Activated CD4-positive, alpha-beta T cell treated with anti-CD3 and anti-CD28 coated beads, Interleukin-2, amount 50 U/mL, for 16 hours (primary cell): ENCODE results near the gene ATP8A2.

ENCODE experiments used
- DNase-seq: peaks from one replicate; pipeline ENCODE4 v3.0.0-alpha.2; 2020

The ATP8A2 gene

GRCh38 chr13:25689539-25689938, 317.8 kb downstream of the ATP8A2 start:
- DNase-seq = no peak

GRCh38 chr13:25690582-25690981, 318.8 kb downstream of the ATP8A2 start:
- no peak for DNase-seq

DNA sequence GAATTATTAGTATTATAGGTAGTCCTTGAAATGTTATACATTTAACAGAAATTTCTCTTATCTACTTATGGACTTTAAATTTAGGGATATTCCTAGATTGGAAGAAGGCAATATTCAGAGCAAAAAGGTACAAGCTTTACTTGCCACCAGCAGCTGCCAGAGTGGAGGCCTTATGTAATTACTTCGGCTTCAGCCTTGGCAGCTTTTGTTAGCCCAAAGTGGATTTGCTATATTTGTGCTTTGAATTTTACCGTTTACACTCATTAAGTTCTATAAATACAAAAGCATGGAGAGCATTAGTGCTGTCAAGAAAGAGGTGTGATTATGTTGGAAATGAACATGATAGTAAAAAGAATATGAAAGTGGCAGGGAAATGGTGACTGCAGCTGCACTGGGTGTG, 319.9 kb downstream of the ATP8A2 start:
- no peak for DNase-seq

DNA sequence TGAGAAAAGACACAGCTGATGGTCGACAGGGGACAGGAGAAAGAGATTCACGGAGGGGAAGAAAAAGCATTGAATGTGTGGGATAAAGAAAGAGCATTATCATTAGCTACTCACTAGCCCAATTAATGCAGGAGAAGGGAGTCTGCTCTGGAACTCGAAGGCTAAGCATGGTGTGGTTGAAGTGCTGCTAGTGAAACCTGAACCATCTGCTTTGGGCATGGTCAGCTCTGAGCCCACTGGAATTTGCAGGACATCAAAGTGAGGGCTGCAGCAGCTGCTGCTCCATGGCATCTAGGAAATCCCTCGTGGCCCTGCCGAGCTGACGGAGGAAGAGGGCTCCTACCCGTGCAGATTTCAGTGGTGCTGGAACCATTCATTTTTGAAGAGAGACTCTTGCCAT, 320.3 kb downstream of the ATP8A2 start:
- no peak for DNase-seq

GRCh38 chr13:25699056-25699455, 327.3 kb downstream of the ATP8A2 start:
- no peak for DNase-seq

GRCh38 chr13:25699600-25699999, 327.8 kb downstream of the ATP8A2 start:
- DNase-seq = no peak

DNA sequence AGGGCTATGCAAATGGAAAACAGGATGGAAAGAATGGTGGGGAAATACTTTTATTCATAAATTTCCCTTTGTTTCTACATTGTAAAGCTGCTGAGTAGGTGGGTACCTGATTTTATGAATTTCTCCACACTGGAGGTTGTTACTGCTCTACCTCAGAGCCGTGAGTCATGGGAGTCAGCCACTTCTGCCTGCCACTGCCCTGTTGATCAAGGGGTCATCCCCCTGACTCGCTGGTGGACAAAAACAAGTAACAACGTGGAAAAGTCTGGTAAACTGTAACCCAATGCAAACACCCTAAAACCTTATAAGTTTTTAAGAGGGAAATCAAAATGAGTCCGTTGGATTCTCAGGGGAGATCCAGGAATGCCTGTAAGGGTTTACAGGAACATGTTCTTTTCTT, 329.5 kb downstream of the ATP8A2 start:
- DNase-seq = no peak

DNA sequence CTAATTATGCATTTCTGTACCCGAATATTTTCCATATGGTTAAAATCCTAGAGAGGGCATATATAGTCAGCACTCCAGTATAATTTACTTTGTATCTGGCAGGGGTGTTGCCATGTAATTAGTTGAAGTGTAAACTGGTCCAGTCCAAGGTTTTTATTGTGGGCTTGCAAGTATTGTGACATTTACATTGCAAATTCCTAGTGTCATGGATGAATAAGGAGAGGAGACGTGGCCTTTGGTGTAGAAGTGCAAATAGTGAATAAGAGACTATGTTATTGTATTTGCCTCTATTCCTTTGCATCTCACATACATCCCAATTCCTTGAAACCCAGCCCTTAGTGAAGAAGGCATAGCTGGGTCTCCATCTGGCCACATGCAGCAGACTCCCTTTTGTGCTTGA, 330.6 kb downstream of the ATP8A2 start:
- DNase-seq = no peak

GRCh38 chr13:25707726-25708125, 336.0 kb downstream of the ATP8A2 start:
- no peak for DNase-seq

GRCh38 chr13:25708268-25708667, 336.5 kb downstream of the ATP8A2 start:
- DNase-seq = no peak

GRCh38 chr13:25709088-25709487, 337.3 kb downstream of the ATP8A2 start:
- DNase-seq = no peak

DNA sequence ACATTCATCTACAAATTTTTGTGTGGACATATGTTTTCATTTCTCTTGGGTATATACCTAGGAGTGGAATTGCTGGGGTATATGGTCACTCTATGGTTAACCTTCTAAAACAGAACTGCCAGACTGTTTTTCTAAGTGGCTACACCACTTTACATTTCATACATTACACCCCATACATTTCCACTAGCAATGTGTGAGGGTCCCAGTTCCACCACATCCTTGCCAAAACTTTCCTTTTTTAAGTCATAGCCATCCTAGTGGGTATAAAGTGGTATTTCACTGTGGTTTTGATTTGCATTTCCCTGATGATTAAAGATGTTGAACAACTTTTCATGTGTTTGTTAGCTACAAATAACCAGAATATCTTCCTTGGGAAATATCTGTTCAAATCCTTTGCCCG, 344.0 kb downstream of the ATP8A2 start:
- DNase-seq = no peak

DNA sequence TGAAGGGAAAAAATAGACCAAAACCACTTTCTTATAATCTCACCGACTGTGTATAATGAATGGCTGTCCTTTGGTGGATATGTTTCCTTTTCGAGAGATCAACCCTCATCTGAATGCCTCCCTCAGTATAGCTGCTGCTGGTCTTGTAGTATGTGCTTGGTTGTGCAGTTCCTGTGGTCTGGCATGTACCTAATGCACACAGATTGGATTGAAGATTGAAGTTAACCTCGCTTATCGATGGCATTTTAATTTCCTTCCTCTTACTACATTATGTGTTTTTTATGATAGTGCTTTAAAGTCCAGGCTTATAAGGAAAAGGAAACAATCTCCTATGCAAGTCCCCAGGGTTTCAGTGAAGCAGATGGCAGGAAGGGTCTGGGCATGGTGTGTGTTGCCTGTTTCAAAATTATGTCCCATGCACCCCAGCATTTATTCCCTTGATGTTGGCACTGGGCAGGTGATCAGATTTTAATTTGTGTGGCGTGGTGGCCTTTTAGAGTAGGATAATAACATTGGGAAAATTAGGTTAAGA, 346.0 kb downstream of the ATP8A2 start:
- DNase-seq = no peak

DNA sequence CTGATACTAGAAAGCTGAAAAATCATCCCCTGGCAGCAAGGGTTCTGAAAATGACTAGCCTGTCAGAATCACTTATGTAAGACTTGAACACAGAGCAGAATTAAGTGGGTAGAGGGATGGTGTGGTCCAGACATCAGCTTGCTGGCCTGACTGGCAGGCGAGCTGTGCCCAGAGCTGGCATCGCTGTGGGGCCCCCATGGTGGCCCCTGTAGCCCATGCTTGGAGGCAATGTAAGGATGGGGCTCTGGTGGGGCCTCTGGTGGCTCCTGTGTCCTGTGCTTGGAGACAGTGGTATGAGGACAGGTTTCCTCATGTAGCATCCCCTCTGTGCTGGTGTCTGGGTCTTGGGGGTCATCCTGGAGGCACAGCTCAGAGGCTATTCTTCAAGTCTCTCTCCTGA, 347.9 kb downstream of the ATP8A2 start:
- DNase-seq = no peak

GRCh38 chr13:25722893-25723292, 351.1 kb downstream of the ATP8A2 start:
- no peak for DNase-seq

DNA sequence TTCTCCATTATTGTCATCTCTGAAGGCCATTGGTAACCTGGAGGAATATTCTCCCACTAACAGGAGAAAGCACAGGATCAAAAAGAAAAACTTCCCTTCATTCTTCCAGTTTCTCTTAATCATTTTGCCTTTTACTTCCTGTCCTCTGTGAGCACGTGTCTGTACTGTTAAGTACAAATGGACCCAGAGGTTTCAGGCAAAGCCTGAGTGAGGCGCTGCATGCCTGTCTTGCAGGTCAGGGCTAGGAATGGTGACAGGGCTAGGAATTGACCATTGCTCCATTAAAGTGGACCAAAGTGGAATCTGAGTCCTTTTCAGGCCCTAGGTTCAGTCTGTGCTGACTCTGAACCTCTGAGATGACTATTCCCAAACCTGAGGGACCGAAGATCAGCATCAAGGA, 353.3 kb downstream of the ATP8A2 start:
- DNase-seq = no peak

DNA sequence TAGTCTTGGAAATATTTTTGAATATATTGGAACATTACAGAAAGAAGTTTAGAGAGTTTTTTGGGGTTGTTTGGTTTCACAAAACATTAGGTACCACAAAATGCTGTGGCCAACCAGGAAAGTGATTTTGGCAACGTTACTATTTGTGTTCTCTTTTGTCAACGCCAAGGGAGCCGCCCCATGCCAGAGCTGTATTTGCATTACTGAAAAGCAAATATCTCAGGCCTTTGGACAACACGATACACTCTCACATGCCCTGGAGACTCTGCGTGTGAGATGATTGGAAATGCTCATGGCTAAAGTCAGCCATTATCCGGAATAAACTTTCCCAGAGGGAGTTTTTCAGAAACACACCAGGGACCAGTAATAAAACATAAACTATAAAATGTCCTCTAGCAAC, 355.5 kb downstream of the ATP8A2 start:
- DNase-seq = no peak

DNA sequence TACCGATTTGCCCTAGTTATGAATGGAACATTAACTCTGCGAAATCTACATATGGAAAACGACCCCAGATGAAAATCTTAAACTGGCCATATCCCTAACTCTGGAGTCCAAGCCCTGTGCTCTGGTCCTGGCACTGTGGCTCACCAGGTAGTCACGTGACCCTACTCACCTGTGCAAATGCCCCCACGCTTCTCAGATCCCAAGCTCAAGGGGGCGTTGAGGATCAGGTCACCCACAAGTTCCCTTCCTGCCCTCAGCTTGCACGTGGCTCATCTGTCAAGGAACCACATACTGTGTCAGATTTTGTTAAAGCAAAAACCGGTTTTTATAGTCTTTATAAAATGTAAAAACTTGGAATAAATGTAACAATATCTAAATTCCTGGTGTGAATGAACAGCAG, 356.0 kb downstream of the ATP8A2 start:
- DNase-seq = no peak

DNA sequence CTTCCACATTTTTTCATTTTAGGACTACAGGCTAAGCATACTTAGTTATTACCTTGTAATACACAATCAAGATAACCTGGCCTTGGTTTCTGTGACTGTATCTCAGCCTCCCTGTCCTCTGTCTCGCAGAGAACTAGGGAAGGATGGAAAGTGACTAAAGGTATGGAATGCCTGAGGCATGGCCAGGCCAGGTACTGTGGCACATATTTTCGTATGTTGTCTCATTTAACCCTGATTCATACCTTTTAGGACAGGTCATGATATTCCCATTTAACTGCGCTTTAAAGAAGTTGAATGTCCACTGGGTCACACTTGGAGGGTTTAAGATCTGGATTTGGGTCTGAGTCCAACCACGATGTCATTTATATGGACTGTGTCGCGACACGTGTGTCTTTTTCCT, 357.4 kb downstream of the ATP8A2 start:
- DNase-seq = no peak

GRCh38 chr13:25731037-25731436, 359.3 kb downstream of the ATP8A2 start:
- no peak for DNase-seq

DNA sequence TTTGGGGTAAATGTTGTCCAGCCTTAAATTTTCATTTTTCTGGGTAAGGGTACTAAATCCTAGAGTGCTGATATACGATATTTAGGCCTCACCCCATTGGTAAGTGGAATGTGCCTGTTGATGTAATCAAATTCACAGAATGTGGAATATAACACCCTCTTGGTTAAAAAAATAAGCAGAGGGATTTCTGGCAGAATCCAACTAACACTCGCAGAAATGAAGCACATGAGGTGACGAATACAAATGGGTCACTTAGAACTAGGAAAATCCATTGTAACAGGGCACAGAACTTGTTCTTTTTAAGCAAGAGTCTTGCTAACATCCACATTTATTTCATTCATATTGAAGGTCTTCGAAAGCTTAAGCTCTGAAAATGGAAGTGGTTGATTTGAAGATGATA, 359.8 kb downstream of the ATP8A2 start:
- DNase-seq = no peak

DNA sequence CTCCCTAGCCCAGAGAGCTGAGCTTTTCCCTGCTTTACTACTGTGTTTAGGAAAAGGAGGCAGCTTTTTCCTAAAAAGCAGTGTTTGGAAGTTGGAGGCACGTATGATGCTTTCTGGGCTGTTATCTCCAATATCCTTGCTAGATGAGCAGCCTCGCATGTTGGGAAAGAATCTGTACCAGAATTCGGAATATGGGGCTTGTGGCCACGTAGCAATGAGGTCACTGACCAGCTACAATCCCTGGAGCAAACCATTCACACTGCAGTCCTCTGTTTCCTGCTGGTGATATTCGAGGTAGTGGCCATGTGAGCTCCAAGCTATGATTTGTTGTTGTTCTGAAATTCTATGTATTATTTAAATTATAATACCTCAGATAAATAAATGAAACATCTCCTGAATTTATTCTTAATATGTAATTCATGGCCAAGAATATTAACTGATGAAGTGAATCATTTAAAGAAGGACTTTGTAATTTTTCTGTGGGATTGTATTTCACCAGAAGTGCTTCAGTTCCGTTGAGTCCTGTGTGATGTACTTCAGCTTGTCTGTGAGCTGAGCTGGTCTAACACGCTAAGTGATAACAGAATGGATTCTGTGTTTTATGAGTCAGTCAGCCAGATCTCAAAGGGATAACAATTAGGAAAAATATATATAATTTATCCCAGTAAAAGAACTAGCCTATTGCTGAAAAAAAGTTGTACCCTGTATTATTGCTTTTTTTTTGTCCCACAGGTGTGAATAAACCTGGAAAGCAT, 360.5 kb downstream of the ATP8A2 start:
- DNase-seq = no peak

DNA sequence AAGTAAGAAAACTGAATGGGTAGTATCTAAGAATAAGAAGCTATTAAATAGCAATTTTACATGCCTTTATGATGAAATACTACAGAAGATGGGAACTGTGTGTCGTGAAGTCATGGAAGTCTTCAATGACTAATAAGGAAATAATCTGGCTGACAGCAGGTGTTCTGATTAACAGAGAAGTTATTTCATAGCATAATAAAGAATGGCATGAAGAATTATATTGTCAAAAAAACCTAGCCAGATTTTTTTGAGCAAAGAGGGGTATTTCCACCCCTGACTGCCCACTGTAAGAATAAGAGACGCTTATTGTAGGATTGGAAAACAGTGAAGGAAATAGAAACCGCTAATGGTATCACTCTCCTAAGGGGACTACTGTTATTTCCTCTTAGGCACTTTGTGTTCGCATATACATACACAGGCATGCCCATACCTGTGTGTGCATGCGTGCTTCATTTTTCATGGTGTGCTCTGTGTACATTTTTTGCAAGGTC, 361.3 kb downstream of the ATP8A2 start:
- no peak for DNase-seq

DNA sequence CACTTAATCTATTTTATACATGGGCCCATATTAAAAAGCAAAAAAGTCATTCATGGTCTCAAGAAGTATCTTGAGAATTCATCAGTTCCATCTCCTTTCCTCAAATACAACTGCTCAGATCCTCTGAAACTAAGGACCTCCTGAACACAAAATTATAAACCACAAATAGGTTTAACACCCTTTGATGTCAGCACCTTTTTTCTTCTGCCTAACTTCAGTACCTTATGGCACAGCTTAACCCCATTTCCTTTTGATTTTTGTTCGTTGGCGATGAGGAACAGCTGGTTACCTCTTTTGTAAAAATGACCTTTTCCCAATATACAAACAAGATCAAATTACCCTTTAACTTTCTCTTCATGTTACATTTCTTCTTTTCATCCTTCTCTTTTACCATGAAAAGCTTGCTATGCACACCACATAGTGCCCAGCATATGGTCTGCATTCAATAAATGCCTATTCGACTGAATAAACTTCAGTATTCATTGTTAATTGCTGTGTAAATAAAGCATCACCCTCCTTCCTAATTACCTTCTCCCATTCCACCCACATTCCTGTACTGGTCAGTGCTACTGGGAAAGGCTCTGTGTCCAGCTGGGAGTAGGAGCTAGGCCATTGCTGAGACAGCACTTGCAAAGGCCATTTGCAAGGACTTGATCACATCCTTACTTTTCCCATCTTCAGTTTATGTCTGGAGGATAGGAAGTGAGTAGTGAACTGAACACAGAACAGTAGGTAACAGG, 362.1 kb downstream of the ATP8A2 start:
- no peak for DNase-seq
